K562 treated with DMSO at 1 percent for 12 hours (cell line): ENCODE measurements around the gene WDR17. TPM values are rescaled to one million over a fixed set of nuclear protein-coding genes. Genes with fewer than 3 reads are reported as not detected.

Source experiments
- total RNA-seq: library from RNA; unstranded; fragments of 300-600 nt; gene quantifications from 2 replicates; pipeline ENCODE4 v1.2.3, GENCODE V29; 2022; ENCODE audit not compliant: insufficient read depth

Gene WDR17
- 0.17 TPM in 1 of 2 replicates, not detected in the other for total RNA-seq

DNA sequence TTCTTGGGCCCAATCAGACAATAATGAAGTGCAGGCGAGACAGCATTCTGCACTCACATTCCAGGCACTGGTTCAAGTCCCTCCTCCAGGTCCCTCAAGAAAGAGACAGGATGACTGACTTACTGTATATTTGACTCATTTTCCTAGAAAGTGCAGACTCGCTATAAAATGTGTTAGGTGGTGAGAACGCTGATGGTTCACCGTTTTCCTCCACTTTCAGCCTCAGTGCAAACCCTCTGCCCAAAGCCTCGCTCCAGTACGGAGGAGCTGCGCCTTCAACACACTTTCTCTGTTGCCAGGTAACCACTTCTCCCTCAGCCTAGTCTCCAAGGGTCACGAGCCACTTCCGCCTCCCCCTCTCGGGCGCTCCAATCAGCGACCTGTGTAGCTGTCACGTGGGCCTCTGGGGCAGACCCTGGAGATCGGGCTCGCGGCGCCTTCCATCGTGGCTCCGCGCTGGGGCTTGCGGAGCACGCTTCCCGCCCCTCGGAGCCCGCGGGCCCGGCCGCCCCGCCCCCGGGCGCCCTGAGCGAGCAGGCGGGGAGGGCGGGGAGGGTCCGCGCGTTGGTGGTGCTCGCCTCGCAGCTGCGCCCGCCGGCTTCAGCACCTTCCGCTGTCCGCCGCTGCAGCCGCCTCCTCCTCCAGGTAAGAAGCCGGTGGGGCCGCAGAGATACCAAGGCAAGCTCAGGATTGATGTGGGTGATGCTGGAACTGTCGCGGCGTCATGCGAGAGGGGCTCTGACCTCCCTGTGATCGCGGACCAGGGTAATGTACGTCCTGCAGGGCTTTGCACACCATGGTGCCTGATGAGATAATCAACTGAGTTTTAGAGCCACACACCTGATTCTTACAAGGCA is at the start of gene WDR17:
WDR17 (plus strand) TSS at position 407 of the 857 bp plus-strand sequence. CDS start 45,740 bp downstream, outside the sequence.

DNA sequence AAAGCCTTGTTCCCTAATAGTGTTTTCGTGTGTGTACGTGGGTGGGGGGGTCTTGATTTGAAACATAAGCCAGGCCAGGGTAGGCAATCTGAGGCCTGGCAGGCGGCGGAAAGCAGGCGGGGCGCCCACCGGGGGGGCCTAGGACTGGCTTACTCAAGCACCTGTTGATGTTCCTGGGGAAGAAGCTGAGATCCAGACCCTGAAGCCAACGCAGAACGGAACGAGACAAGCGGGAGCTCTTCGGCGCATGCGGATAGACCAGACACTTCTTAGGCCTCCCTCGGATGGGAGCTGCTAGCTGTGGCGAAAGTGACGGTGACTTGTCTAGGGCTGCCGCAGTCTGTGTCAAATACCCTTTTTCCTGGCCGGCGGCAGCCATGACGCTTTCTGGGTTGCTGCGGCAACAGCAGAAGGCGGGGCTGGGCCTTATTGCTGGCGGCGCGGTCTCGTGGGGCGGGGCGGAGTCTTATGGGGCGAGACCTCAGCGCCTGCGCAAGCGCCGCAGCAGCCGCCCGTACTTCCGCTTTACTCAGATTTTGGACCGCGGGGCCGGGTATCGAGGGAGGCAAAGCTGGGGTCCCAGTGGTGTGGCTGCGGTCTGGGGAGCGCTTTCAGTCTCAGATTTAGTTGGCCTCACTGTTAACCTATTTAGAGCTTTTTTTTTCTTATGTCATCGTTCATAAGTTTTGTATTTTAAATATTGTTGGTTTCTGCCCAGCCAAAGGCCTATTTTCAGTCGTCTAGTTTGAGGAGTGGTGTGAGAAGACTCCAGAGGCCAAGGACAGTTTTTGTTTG is 129.7 kb downstream of the WDR17 start, which contains the start of gene SPATA4:
SPATA4 (minus strand) TSS at position 402 of the 795 bp plus-strand sequence; CDS start at position 379, 23 bp downstream.

Other genes with a start within 250 kb of the WDR17 start
- not detected in 2 replicates for gene SPATA4, start 129.7 kb downstream of the WDR17 start, total RNA-seq
- not detected in 2 replicates for gene ASB5, start 203.4 kb downstream of the WDR17 start, total RNA-seq